Renal pelvis (tissue), 12 donors: ENCODE data around the gene ERH. TPM values are rescaled to one million over a fixed set of nuclear protein-coding genes. Genes with fewer than 3 reads are reported as not detected.
A peak's percentile ranks its signal among the peaks of the same experiment; 100 is the strongest.
"Not testable (repeated sequence)": the region's sequence is repeated elsewhere in the genome, so short reads cannot be mapped to it uniquely, and the experiment has no call there.

Experiments
- DNase-seq: peaks from one replicate; pipeline ENCODE4 v3.0.0-alpha.2; 2013
- long read RNA-seq, 16 experiments: transcript quantifications; one replicate each; lab custom pipeline, GENCODE V29; 2026
- polyA plus RNA-seq, 3 donors: library from polyadenylated mRNA; unstranded; fragments of 120-200 nt; gene quantifications; one replicate each; pipeline ENCODE4 v1.2.1, GENCODE V29; 2013; ENCODE audit not compliant: insufficient read length in 3 of 3

ERH gene
- 100 to 1,000 TPM; 299 to 347 (median 301) TPM for polyA plus RNA-seq
- long read RNA-seq, donor 1, transcript ERH-203 (4 exons, 1,124 nt): major isoform, 262 of 274 reads
- long read RNA-seq, donor 1, partial matches to known transcripts: 8 of 274 reads
- long read RNA-seq, donor 1, other reads (novel, unspliced or antisense): 0 of 274 reads
- long read RNA-seq, donor 2, transcript ERH-203 (4 exons, 1,124 nt): major isoform, 325 of 350 reads
- long read RNA-seq, donor 2, transcript ERH-202 (3 exons, 586 nt): minor isoform, 12 of 350 reads
- long read RNA-seq, donor 2, partial matches to known transcripts: 12 of 350 reads
- long read RNA-seq, donor 2, other reads (novel, unspliced or antisense): 0 of 350 reads
- long read RNA-seq, donor 3, transcript ERH-203 (4 exons, 1,124 nt): major isoform, 281 of 309 reads
- long read RNA-seq, donor 3, transcript ERH-202 (3 exons, 586 nt): minor isoform, 7 of 309 reads
- long read RNA-seq, donor 3, partial matches to known transcripts: 16 of 309 reads
- long read RNA-seq, donor 3, other reads (novel, unspliced or antisense): 5 of 309 reads
- long read RNA-seq, donor 4, transcript ERH-203 (4 exons, 1,124 nt): major isoform, 362 of 379 reads
- long read RNA-seq, donor 4, transcript ERH-202 (3 exons, 586 nt): minor isoform, 7 of 379 reads
- long read RNA-seq, donor 4, partial matches to known transcripts: 9 of 379 reads
- long read RNA-seq, donor 4, other reads (novel, unspliced or antisense): 0 of 379 reads
- long read RNA-seq, donor 5, transcript ERH-202 (3 exons, 586 nt): minor isoform, 8 of 197 reads
- long read RNA-seq, donor 5, transcript ERH-203 (4 exons, 1,124 nt): major isoform, 184 of 197 reads
- long read RNA-seq, donor 5, partial matches to known transcripts: 5 of 197 reads
- long read RNA-seq, donor 5, other reads (novel, unspliced or antisense): 0 of 197 reads
- long read RNA-seq, donor 6, transcript ERH-203 (4 exons, 1,124 nt): major isoform, 215 of 230 reads
- long read RNA-seq, donor 6, partial matches to known transcripts: 11 of 230 reads
- long read RNA-seq, donor 6, other reads (novel, unspliced or antisense): 0 of 230 reads
- long read RNA-seq, donor 7, transcript ERH-203 (4 exons, 1,124 nt): major isoform, 300 of 321 reads
- long read RNA-seq, donor 7, transcript ERH-202 (3 exons, 586 nt): minor isoform, 6 of 321 reads
- long read RNA-seq, donor 7, partial matches to known transcripts: 15 of 321 reads
- long read RNA-seq, donor 7, other reads (novel, unspliced or antisense): 0 of 321 reads
- long read RNA-seq, donor 8, transcript ERH-203 (4 exons, 1,124 nt): major isoform, 97 of 113 reads
- long read RNA-seq, donor 8, transcript ERH-202 (3 exons, 586 nt): minor isoform, 10 of 113 reads
- long read RNA-seq, donor 8, partial matches to known transcripts: 6 of 113 reads
- long read RNA-seq, donor 8, other reads (novel, unspliced or antisense): 0 of 113 reads
- long read RNA-seq, donor 9, transcript ERH-202 (3 exons, 586 nt): minor isoform, 8 of 369 reads
- long read RNA-seq, donor 9, transcript ERH-203 (4 exons, 1,124 nt): major isoform, 341 of 369 reads
- long read RNA-seq, donor 9, partial matches to known transcripts: 20 of 369 reads
- long read RNA-seq, donor 9, other reads (novel, unspliced or antisense): 0 of 369 reads
- long read RNA-seq, donor 10, transcript ERH-203 (4 exons, 1,124 nt): major isoform, 218 of 244 reads
- long read RNA-seq, donor 10, partial matches to known transcripts: 15 of 244 reads
- long read RNA-seq, donor 10, other reads (novel, unspliced or antisense): 7 of 244 reads
- long read RNA-seq, donor 11, transcript ERH-203 (4 exons, 1,124 nt): major isoform, 195 of 205 reads
- long read RNA-seq, donor 11, partial matches to known transcripts: 7 of 205 reads
- long read RNA-seq, donor 11, other reads (novel, unspliced or antisense): 0 of 205 reads
- long read RNA-seq, donor 12, transcript ERH-203 (4 exons, 1,124 nt): major isoform, 295 of 325 reads
- long read RNA-seq, donor 12, transcript ERH-202 (3 exons, 586 nt): minor isoform, 10 of 325 reads
- long read RNA-seq, donor 12, partial matches to known transcripts: 14 of 325 reads
- long read RNA-seq, donor 12, other reads (novel, unspliced or antisense): 5 of 325 reads
- long read RNA-seq, donor 13, transcript ERH-203 (4 exons, 1,124 nt): major isoform, 165 of 174 reads
- long read RNA-seq, donor 13, partial matches to known transcripts: 6 of 174 reads
- long read RNA-seq, donor 13, other reads (novel, unspliced or antisense): 0 of 174 reads
- long read RNA-seq, donor 14: 0 reads
- long read RNA-seq, donor 15: 0 reads
- long read RNA-seq, donor 16, transcript ERH-202 (3 exons, 586 nt): minor isoform, 10 of 352 reads
- long read RNA-seq, donor 16, transcript ERH-203 (4 exons, 1,124 nt): major isoform, 325 of 352 reads
- long read RNA-seq, donor 16, partial matches to known transcripts: 16 of 352 reads
- long read RNA-seq, donor 16, other reads (novel, unspliced or antisense): 0 of 352 reads

GRCh38 chr14:69398053-69398817 lies at the start of gene ERH, which contains the start of gene SLC39A9:
Gene ERH, minus strand, starts transcription at chr14:69398299. Its CDS starts 66 bp downstream, at chr14:69398233.
Gene SLC39A9, plus strand, starts transcription at chr14:69398692. Its CDS starts 678 bp downstream, at chr14:69399370.
- peak; percentile 99 for DNase-seq

DNA sequence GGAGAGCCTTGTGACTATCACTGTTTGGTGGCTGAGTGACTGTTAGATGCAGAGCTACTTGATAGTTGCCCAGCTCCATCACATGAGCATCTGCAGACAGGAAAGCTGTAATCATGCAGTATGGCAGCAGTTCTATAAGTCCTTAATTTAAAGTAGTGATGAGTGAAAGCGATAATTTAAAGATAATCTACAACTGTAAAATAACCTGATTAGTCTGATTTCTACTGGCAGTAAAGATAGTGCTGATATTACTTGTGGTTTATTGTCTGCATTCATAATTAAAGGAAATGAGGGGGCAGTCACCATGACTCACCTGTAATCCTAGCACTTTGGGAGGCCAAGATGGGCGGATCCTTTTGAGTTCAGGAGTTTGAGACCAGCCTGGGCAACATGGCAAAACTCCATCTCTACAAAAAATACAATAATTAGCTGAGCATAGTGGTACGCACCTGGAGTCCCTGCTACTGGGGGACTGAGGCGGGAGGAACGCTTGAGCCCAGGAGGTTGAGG lies 45.3 kb upstream of the ERH start:
- DNase-seq: no peak

GRCh38 chr14:69441948-69442347 lies 43.8 kb upstream of the ERH start:
- DNase-seq: no peak

DNA sequence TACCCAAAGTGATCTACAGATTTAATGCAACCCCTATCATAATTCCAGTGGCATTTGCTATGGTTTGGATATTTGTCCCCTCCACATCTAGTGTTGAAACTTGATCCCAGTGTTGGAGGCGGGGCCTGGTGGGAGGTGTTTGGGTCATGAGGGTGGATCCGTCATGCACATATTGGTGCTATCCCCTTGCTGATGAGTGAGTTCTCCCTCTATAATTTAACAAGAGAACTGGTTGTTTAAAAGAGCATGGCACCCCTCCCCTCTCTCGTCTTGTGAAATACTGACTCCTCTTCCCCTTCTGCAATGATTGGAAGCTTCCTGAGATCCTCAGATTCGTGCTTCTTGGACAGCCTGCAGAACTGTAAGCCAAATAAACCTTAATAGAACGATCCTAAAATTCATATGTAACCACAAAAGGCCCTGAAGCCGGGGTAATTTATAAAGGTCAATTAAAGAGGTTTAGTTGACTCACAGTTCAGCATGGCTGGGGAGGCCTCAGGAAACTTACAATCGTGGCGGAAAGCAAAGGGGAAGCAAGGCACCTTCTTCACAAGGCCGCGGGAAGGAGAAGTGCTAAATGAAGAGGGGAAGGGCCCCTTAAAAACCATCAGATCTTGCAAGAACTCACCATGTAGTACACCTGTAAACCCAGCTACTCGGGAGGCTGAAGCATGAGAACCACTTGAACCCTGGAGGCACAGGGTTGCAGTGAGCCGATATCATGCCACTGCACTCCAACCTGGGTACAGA lies 41.6 kb upstream of the ERH start:
- no peak for DNase-seq

DNA sequence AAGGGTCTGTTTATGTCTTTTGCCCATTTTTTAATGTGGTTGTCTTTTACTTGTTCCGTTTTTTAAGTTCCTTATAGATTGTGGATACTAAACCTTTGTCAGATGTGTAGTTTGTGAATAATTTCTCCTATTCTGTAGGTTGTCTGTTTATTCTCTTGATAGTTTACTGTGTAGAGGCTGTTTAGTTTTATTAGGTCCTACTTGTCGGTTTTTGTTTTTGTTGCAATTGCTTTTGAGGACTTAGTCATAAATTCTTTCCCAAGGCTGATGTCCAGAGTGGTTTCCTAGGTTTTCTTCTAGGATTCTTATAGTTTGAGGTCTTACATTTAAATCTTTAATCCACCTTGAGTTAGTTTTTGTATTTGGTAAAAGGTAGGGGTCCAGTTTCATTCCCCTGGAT lies 34.3 kb upstream of the ERH start:
- no peak for DNase-seq

GRCh38 chr14:69430306-69430939 lies 32.3 kb upstream of the ERH start:
- DNase-seq: no peak

GRCh38 chr14:69429643-69430042 lies 31.5 kb upstream of the ERH start:
- no peak for DNase-seq

GRCh38 chr14:69428289-69428998 lies 30.3 kb upstream of the ERH start:
- DNase-seq: no peak

- no peak for DNase-seq
These were observed 29.5 kb upstream of the ERH start for GRCh38 chr14:69427596-69427995.

DNA sequence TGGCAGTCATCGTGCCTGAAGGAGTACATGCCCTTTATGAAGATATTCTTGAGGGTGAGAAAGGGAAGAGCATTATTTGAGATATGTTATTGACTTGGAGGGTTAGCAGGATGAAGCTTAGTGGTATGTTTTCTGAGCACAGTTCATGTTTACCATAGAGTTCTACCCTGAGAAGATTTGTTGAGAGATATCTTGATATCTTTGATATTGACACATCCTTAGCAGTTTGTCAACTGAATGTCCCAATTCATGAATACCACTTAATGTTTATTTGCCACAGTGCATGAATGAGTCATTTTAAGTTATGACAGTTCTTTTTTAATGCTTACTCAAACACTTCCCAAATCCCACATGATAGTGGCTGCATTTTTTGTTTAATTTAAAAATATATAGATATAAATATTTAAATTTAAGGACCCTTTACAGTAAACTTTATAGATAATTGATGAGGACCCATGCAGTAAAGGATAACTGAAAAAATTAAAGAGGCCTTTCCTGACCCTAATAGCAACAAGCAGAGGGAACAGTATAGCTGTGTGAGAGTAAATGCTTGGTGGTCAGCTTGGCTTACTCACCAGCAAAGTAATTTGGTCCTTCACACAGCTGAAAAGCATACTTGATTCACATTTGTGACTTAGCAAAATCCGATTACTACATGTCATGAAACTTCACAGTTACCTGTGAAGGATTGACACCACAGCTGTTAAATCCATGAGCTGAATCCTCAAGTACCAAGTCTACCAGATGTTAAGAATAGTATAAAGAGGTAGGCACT lies 26.2 kb upstream of the ERH start:
- no peak for DNase-seq

DNA sequence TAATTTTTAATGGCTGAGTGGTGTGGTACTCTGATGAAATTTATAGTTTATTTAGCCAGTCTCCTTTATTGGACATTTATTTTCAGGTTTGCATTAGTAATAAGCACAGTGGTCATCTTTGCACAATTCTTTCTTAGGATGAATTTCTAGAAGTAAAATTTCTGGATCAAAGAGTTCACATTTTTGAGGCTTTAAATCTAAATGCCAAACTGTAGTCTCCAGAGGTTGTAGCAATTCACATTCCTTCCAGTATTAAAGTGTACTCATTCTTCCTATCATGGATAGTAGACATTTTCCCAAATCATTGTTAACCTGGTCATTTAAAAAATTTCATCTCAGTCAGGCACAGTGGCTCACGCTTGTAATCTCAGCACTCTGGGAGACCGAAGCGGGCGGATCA lies 25.2 kb upstream of the ERH start:
- no peak for DNase-seq

DNA sequence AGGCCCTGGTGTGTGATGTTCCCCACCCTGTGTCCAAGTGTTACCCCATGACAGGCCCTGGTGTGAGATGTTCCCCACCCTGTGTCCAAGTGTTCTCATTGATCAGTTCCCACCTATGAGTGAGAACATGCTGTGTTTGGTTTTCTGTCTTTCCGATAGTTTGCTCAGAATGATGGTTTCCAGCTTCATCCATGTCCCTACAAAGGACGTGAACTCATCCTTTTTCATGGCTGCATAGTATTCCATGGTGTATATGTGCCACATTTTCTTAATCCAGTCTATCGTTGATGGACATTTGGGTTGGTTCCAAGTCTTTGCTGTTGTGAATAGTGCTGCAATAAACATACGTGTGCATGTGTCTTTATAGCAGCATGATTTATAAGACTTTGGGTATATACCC lies 18.0 kb upstream of the ERH start:
- not testable (repeated sequence) for DNase-seq

DNA sequence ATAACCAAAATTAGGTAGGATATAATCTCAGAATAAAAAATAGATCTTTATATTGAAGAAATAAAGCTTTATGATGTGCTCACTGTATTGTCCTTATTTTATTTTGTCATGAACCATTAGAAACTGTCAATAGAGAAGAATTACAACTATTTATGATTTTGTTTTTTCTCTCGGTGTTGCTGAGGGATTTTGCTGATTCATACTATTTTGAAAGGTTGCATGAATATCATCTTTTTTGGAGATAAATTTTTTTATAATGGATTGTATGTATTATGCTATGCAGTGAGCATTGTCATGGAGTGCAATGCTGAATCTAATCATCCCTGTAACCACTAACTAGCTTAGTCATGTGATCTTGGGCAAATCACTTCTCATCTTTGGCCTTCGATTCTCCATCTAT lies 15.4 kb upstream of the ERH start:
- no peak for DNase-seq

GRCh38 chr14:69408331-69408960 lies 10.3 kb upstream of the ERH start:
- peak; percentile 28 for DNase-seq

- DNase-seq: no peak
These were observed 7.7 kb upstream of the ERH start for GRCh38 chr14:69405762-69406161.
